CD8-positive, alpha-beta memory T cell (primary cell): ENCODE measurements around the gene MICALL2. TPM values are rescaled to one million over a fixed set of nuclear protein-coding genes. Genes with fewer than 3 reads are reported as not detected.

Experiments
- CTCF ChIA-PET: fragments of 350-600 bp; sonication (Branson Sonifier 250); formaldehyde crosslinking; loops from one replicate; lab custom pipeline; 2021; ENCODE audit warnings: antibody characterized with exemption; lab: Charles Lee
- POLR2A ChIA-PET: fragments of 350-600 bp; sonication (Branson Sonifier 250); formaldehyde crosslinking; loops from one replicate; lab custom pipeline; 2021; ENCODE audit warnings: antibody characterized with exemption; lab: Charles Lee
- DNase-seq, 5 donors: peaks; one replicate each; pipeline versions ENCODE4 v3.0.0 to v3.0.0-alpha.2; 2020 to 2022; ENCODE audit warnings: mixed read lengths in 1 of 5
- H3K27ac ChIP-seq: one replicate; pipeline ENCODE4 v1.7.0; 2013; ENCODE audit warnings: low read depth, mild to moderate bottlenecking, low read length, moderate library complexity
- H3K27me3 ChIP-seq: 2 replicates; pipeline ENCODE4 v1.7.0; 2013; ENCODE audit warnings: low read length, mild to moderate bottlenecking; ENCODE audit not compliant: insufficient read depth, poor library complexity, severe bottlenecking
- H3K36me3 ChIP-seq: 2 replicates; pipeline ENCODE4 v1.7.0; 2013; ENCODE audit warnings: mild to moderate bottlenecking, low read length, moderate library complexity; ENCODE audit not compliant: insufficient read depth
- H3K4me1 ChIP-seq: 2 replicates; pipeline ENCODE4 v1.7.0; 2013; ENCODE audit warnings: mild to moderate bottlenecking, low read length, moderate library complexity; ENCODE audit not compliant: insufficient read depth
- H3K4me3 ChIP-seq: 2 replicates; pipeline ENCODE4 v1.7.0; 2013; ENCODE audit warnings: mild to moderate bottlenecking, low read length
- H3K9me3 ChIP-seq: 2 replicates; pipeline ENCODE4 v1.7.0; 2013; ENCODE audit warnings: mild to moderate bottlenecking, low read length
- H3K27ac Mint-ChIP-seq, 8 donors: one replicate each; pipeline ENCODE4 v1.8.0; 2020 to 2021; ENCODE audit warnings: mixed read lengths in 8 of 8, mild to moderate bottlenecking in 6 of 8, inconsistent platforms in 3 of 8, moderate library complexity in 3 of 8
- H3K27me3 Mint-ChIP-seq, 2 donors: one replicate each; pipeline ENCODE4 v1.8.0; 2020 to 2021; ENCODE audit warnings: mixed read lengths in 2 of 2, mild to moderate bottlenecking in 1 of 2, moderate library complexity in 1 of 2
- H3K36me3 Mint-ChIP-seq, 3 donors: one replicate each; pipeline ENCODE4 v1.8.0; 2020 to 2021; ENCODE audit warnings: mixed read lengths in 3 of 3, inconsistent platforms in 1 of 3, mild to moderate bottlenecking in 1 of 3
- H3K4me1 Mint-ChIP-seq, 3 donors: one replicate each; pipeline ENCODE4 v1.8.0; 2020 to 2021; ENCODE audit warnings: mixed read lengths in 3 of 3, inconsistent platforms in 1 of 3, mild to moderate bottlenecking in 1 of 3
- H3K4me3 Mint-ChIP-seq, 7 donors: one replicate each; pipeline ENCODE4 v1.8.0; 2020 to 2021; ENCODE audit warnings: mixed read lengths in 7 of 7, mild to moderate bottlenecking in 6 of 7, moderate library complexity in 4 of 7, inconsistent platforms in 2 of 7
- H3K9me3 Mint-ChIP-seq, 5 donors: one replicate each; pipeline ENCODE4 v1.8.0; 2020 to 2022; ENCODE audit warnings: mixed read lengths in 5 of 5, mild to moderate bottlenecking in 3 of 5, moderate library complexity in 2 of 5, inconsistent platforms in 1 of 5
- polyA plus RNA-seq: library from polyadenylated mRNA; unstranded; fragments of 300-500 nt; fragmentation: Illumina TruSeq; gene quantifications from one replicate; pipeline ENCODE4 v1.2.3, GENCODE V29; 2021
- total RNA-seq, 2 experiments: library from RNA; stranded (reverse); gene quantifications; one replicate each; pipeline ENCODE4 v1.2.3, GENCODE V29; 2021

MICALL2 gene
- total and polyA plus RNA-seq, 3 experiments from 2014 or later: 0.71 to 2.3 (median 2.1) TPM

DNA sequence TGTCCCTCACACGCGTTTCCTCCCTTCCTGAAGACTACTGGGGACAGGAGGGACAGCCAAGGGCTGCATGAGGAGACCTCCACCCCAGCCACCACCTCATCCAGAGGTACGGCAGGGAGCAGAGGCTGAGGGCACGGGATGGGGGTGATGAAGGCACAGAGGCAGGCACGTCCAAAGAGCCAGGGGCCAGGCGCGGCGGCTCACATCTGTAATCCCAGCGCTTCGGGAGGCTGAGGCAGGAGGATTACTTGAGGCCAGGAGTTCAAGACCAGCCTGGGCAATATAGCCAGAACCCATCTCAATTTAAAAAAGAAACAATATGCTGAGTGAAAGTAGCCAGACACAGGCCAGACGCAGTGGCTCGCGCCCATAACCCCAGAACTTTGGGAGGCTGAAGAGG is 3.3 kb downstream of the MICALL2 start:
- Histone ChIP-seq H3K27me3 (no peaks in the 10 kb centered on the region), H3K4me3 (no peak overlapping the region), H3K9me3 (no peaks in the 10 kb centered on the region), H3K4me1 (peaks cover 14% of the 10 kb centered on the region), H3K27ac (no peak overlapping the region), H3K36me3 (no peaks in the 10 kb centered on the region)
- Mint-ChIP-seq H3K4me3 (peak overlapping the region in 1 of 7 donors; percentile 54), H3K27me3 (no peaks in the 10 kb centered on the region), H3K9me3 (no peaks in the 10 kb centered on the region), H3K36me3 (peaks cover 0 to 1% (median 0%) of the 10 kb centered on the region in 3 donors), H3K27ac (no peak overlapping the region), H3K4me1 (peaks cover 0 to 21% (median 5%) of the 10 kb centered on the region in 3 donors)
- POLR2A ChIA-PET: no interaction called here
- CTCF ChIA-PET: interaction anchor here (1.4 to 2.0 kb wide), 2 partner anchors 18 to 23 kb away, joined by 4 to 14 read pairs; no protein-coding TSS in a partner anchor
- DNase-seq: no peak

DNA sequence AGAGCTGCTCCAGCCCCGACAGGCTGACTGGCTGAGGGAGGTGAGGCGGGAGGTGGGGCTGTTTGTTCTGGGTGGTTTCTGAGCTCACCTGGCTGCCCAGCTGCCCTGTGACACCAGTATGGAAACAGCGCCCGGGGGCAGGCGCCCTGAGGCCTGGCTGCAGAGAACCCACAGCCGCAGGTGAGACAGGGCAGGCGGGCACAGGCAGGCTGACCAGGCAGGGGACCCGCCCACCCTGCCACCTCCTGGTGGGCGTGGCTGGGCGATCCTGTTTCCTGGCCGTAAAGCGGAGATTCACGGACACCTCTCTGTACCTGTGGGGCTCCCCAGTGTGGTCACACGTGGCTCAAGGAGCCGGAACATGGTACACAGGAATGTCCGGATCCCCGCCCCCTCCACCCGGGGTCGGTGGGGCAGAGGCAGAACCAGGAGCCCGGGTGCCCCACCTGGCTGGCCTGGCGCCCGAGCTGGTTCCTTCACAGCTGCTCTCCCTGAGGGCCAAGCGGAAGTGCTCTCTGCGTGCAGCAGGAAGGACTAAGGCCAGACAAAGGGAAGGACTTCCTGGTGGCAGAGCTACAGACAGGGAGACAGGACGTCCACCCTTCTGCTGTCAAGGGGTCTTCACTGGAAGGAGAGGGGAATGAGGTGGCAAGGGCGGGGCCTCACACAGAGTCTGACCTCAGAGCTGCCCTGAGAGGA is 3.9 kb downstream of the MICALL2 start:
- Mint-ChIP-seq H3K4me3 (peak overlapping the region in 1 of 7 donors; percentile 54), H3K4me1 (peaks cover 0 to 17% (median 5%) of the 10 kb centered on the region in 3 donors), H3K36me3 (peaks cover 0 to 1% (median 0%) of the 10 kb centered on the region in 3 donors), H3K27me3 (no peaks in the 10 kb centered on the region), H3K9me3 (no peaks in the 10 kb centered on the region), H3K27ac (no peak overlapping the region)
- DNase-seq: no peak
- no peaks in the 10 kb centered on the region for H3K9me3 ChIP-seq
- peaks cover 14% of the 10 kb centered on the region for H3K4me1 ChIP-seq
- H3K27ac ChIP-seq: no peak overlapping the region
- ChIA-PET CTCF (interaction anchor here (1.4 to 2.0 kb wide), 2 partner anchors 19 to 23 kb away, joined by 4 to 14 read pairs; no protein-coding TSS in a partner anchor), POLR2A (no interaction called here)
- H3K27me3 ChIP-seq: no peaks in the 10 kb centered on the region
- H3K36me3 ChIP-seq: no peaks in the 10 kb centered on the region
- no peak overlapping the region for H3K4me3 ChIP-seq

DNA sequence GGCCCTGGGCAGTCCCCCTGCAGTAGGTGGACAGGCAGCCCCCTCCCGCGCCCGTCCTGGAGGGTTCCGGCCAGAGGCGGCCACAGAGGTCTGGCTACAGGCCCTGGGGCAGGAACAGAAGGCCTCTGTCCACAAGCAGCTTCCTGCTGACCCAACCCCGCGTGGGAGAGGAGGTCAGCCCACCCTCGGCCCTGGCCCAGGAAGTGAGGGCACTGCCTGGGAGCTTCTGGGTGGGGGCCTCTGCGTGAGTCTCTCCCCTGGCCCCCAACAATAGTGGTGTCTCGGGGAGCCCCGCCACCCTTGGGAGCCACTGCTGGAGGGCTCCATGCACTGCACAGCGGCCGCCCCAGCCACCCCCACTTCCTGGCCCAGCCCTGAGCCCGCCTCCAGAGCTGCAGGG is 4.7 kb downstream of the MICALL2 start:
- H3K4me3 Mint-ChIP-seq: no peak overlapping the region
- Histone ChIP-seq H3K4me3 (no peak overlapping the region), H3K4me1 (peaks cover 14% of the 10 kb centered on the region), H3K27me3 (no peaks in the 10 kb centered on the region), H3K36me3 (no peaks in the 10 kb centered on the region), H3K9me3 (no peaks in the 10 kb centered on the region), H3K27ac (no peak overlapping the region)
- H3K4me1 Mint-ChIP-seq: peaks cover 0 to 12% (median 5%) of the 10 kb centered on the region in 3 donors
- no peaks in the 10 kb centered on the region for H3K27me3 Mint-ChIP-seq
- no peaks in the 10 kb centered on the region for H3K9me3 Mint-ChIP-seq
- POLR2A ChIA-PET: no interaction called here
- no peak for DNase-seq
- CTCF ChIA-PET: no interaction called here
- peak overlapping the region in 1 of 8 donors; percentile 50 for H3K27ac Mint-ChIP-seq
- peaks cover 0 to 1% (median 0%) of the 10 kb centered on the region in 3 donors for H3K36me3 Mint-ChIP-seq

DNA sequence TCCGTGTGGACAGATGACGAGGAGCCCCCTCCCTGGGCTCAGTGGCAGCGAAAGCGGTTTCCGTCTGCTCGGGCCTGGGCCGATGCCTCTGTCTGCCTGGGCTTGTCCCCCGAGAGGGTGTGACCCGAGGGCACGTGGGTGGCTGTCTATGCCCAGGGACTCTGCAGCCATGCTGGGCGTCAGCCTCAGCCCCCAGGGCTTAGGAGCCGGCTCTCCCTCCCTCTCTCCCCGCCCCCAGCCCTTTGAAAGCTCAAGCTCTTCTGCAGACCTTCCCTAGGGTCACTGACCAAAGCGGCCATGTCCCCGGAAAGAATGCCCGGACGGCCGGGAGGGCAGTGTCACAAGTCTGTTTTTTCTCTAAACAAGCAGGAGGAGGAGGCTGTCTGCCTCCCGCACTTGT is 7.1 kb downstream of the MICALL2 start:
- ChIA-PET POLR2A (no interaction called here), CTCF (no interaction called here)
- Mint-ChIP-seq H3K9me3 (no peaks in the 10 kb centered on the region), H3K27ac (no peak overlapping the region), H3K4me1 (peaks cover 0 to under 1% (median 0%) of the 10 kb centered on the region in 3 donors), H3K27me3 (no peaks in the 10 kb centered on the region), H3K36me3 (peaks cover 0 to 1% (median 0%) of the 10 kb centered on the region in 3 donors), H3K4me3 (peak overlapping the region in 1 of 7 donors; percentile 44)
- no peak overlapping the region for H3K4me3 ChIP-seq
- H3K36me3 ChIP-seq: no peaks in the 10 kb centered on the region
- no peaks in the 10 kb centered on the region for H3K27me3 ChIP-seq
- no peak for DNase-seq
- no peaks in the 10 kb centered on the region for H3K4me1 ChIP-seq
- H3K27ac ChIP-seq: no peak overlapping the region
- H3K9me3 ChIP-seq: no peaks in the 10 kb centered on the region

DNA sequence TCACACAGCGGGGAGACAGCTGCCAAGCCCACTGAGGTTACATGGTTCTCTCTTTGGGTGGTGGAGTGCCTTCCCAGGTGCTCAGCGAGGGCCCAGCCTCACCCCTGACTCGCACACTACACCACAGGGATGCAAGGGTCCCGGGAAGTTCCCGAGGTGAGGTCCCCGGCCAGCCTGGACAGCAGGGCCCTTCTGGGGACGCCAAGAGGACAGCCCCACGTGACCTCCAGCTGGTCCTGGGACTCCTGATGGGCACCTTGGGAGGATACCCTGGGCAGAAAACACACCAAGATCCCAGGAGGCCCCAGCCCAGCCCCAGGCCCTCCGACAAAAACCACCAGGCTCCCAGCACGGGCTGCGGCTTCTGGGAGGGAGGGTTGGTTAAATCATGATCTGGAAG is 8.3 kb downstream of the MICALL2 start:
- CTCF ChIA-PET: no interaction called here
- H3K9me3 Mint-ChIP-seq: no peaks in the 10 kb centered on the region

DNA sequence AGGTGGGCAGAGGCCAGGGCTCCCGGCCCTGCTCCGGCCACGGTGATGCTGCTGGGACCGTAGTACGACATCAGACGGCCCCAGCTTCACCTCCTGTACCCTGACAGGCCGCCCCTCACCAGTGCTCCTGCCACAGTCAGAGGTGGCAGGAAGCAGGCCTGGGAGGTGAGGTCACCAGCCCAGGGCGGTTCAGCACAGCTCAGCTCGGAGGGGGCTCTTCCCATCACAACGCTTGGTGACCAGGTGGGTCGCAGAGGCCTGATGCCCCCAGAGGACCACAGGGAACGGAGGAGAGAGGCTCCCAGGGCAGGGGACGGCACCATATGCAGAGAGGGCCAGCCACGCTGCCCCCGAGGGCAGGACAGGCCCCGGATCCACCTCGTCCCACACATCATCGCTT is 8.8 kb downstream of the MICALL2 start:
- Mint-ChIP-seq H3K4me1 (no peaks in the 10 kb centered on the region), H3K27ac (no peak overlapping the region), H3K36me3 (peaks cover 0 to 1% (median 0%) of the 10 kb centered on the region in 3 donors), H3K4me3 (no peak overlapping the region), H3K27me3 (no peaks in the 10 kb centered on the region), H3K9me3 (no peaks in the 10 kb centered on the region)
- H3K27me3 ChIP-seq: no peaks in the 10 kb centered on the region
- H3K36me3 ChIP-seq: no peaks in the 10 kb centered on the region
- no peak overlapping the region for H3K27ac ChIP-seq
- ChIA-PET CTCF (no interaction called here), POLR2A (no interaction called here)
- no peak overlapping the region for H3K4me3 ChIP-seq
- H3K9me3 ChIP-seq: no peaks in the 10 kb centered on the region
- DNase-seq: no peak
- H3K4me1 ChIP-seq: no peaks in the 10 kb centered on the region

More for the DNA sequence above, 8.3 kb downstream of the MICALL2 start:
- H3K4me1 ChIP-seq: no peaks in the 10 kb centered on the region
- H3K9me3 ChIP-seq: no peaks in the 10 kb centered on the region
- no peak overlapping the region for H3K4me3 ChIP-seq
- Mint-ChIP-seq H3K4me1 (no peaks in the 10 kb centered on the region), H3K4me3 (no peak overlapping the region), H3K36me3 (peaks cover 0 to 1% (median 0%) of the 10 kb centered on the region in 3 donors), H3K27ac (no peak overlapping the region), H3K27me3 (no peaks in the 10 kb centered on the region)
- H3K36me3 ChIP-seq: no peaks in the 10 kb centered on the region
- no peak for DNase-seq
- H3K27ac ChIP-seq: no peak overlapping the region
- H3K27me3 ChIP-seq: no peaks in the 10 kb centered on the region
- POLR2A ChIA-PET: no interaction called here

DNA sequence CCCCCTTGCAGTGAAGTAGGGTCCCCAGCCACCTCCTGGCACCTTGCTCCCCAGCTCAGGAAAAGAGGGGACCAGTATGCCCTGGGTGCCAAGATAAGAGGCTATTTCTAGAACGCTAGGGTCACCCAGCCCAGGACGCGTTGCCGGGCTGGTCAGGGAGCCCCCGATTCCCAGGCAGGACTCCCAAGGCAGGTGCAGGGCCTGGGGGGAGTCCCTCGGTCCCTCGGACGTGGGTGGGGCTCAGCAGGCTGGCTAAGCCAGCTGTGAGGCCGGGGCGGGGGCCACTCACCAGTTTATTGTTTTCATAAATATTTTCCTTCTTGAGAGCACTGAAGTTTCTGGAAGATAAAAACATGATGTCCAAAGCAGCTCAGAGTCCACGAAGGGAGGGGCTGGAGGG is 9.3 kb downstream of the MICALL2 start:
- H3K4me1 Mint-ChIP-seq: no peaks in the 10 kb centered on the region
- no peaks in the 10 kb centered on the region for H3K27me3 Mint-ChIP-seq
- Histone ChIP-seq H3K27me3 (no peaks in the 10 kb centered on the region), H3K27ac (no peak overlapping the region), H3K36me3 (no peaks in the 10 kb centered on the region), H3K4me3 (no peak overlapping the region), H3K9me3 (no peaks in the 10 kb centered on the region), H3K4me1 (no peaks in the 10 kb centered on the region)
- H3K27ac Mint-ChIP-seq: no peak overlapping the region
- ChIA-PET POLR2A (no interaction called here), CTCF (no interaction called here)
- H3K4me3 Mint-ChIP-seq: no peak overlapping the region
- peaks cover 0 to 1% (median 0%) of the 10 kb centered on the region in 3 donors for H3K36me3 Mint-ChIP-seq
- H3K9me3 Mint-ChIP-seq: no peaks in the 10 kb centered on the region
- DNase-seq: no peak

DNA sequence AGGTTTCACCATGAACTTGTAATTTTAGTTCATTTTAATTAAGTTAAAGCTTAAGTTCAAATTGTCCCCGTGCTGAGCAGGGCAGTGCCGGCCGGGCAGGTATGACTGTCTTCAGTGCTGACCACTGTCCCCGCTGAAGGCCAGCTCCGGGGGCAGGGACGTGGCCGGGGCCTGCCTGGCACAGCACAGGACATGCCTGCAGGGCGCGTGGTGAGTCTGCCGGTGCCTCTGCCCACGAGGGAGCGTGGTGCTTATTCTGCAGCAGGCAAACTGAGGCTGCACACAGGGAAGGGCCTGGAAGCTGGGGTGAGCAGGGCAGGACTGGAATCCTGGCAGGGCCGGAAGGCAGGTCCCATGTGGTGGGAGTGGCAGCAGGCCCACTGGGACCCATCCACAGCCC is 9.8 kb downstream of the MICALL2 start:
- H3K36me3 ChIP-seq: no peaks in the 10 kb centered on the region
- Mint-ChIP-seq H3K27ac (no peak overlapping the region), H3K4me3 (no peak overlapping the region), H3K9me3 (no peaks in the 10 kb centered on the region), H3K4me1 (no peaks in the 10 kb centered on the region), H3K36me3 (peaks cover 0 to 1% (median 0%) of the 10 kb centered on the region in 3 donors), H3K27me3 (no peaks in the 10 kb centered on the region)
- no peaks in the 10 kb centered on the region for H3K4me1 ChIP-seq
- POLR2A ChIA-PET: no interaction called here
- H3K27ac ChIP-seq: no peak overlapping the region
- CTCF ChIA-PET: no interaction called here
- H3K9me3 ChIP-seq: no peaks in the 10 kb centered on the region
- H3K27me3 ChIP-seq: no peaks in the 10 kb centered on the region
- DNase-seq: no peak
- no peak overlapping the region for H3K4me3 ChIP-seq
